Parathyroid adenoma (tissue), 2 donors: ENCODE results near the gene BMPR1B.

Source experiments
- H2AFZ ChIP-seq: fragments of 300-600 bp; sonication (generic); one replicate; pipeline ENCODE4 v1.7.0; 2017; ENCODE audit warnings: antibody characterized with exemption, mild to moderate bottlenecking
- H3K27ac ChIP-seq: fragments of 300-600 bp; sonication (generic); one replicate; pipeline ENCODE4 v1.7.0; 2017
- H3K27me3 ChIP-seq: fragments of 300-600 bp; sonication (generic); one replicate; pipeline ENCODE4 v1.7.0; 2017; ENCODE audit warnings: low read length; ENCODE audit not compliant: control insufficient read depth, insufficient read depth
- H3K36me3 ChIP-seq: fragments of 300-600 bp; sonication (generic); one replicate; pipeline ENCODE4 v1.7.0; 2017; ENCODE audit warnings: low read length; ENCODE audit not compliant: control insufficient read depth, insufficient read depth
- H3K4me1 ChIP-seq: fragments of 300-600 bp; sonication (generic); one replicate; pipeline ENCODE4 v1.7.0; 2017; ENCODE audit warnings: control low read depth
- H3K4me2 ChIP-seq: fragments of 300-600 bp; sonication (generic); one replicate; pipeline ENCODE4 v1.7.0; 2017; ENCODE audit warnings: low read length
- H3K4me3 ChIP-seq: fragments of 300-600 bp; sonication (generic); one replicate; pipeline ENCODE4 v1.7.0; 2017; ENCODE audit warnings: low read depth, low read length
- H3K79me2 ChIP-seq: fragments of 300-600 bp; sonication (generic); one replicate; pipeline ENCODE4 v1.7.0; 2017; ENCODE audit warnings: control low read depth
- H3K9ac ChIP-seq: fragments of 300-600 bp; sonication (generic); one replicate; pipeline ENCODE4 v1.7.0; 2017; ENCODE audit warnings: mild to moderate bottlenecking
- H3K9me3 ChIP-seq: fragments of 300-600 bp; sonication (generic); one replicate; pipeline ENCODE4 v1.7.0; 2017; ENCODE audit warnings: low read length; ENCODE audit not compliant: control insufficient read depth
- CTCF ChIP-seq: fragments of 300-600 bp; sonication (generic); IDR thresholded peaks from one replicate; pipeline ENCODE4 v1.7.0; 2017; ENCODE audit warnings: antibody characterized with exemption, mild to moderate bottlenecking
- donor health status: primary hyperparathyroidism.

Gene BMPR1B

GRCh38 chr4:94934864-94935263 lies 177.1 kb downstream of the BMPR1B start:
- H2AFZ ChIP-seq = no peak overlapping the region
- H3K9ac ChIP-seq = no peak overlapping the region
- no peaks in the 10 kb centered on the region for H3K79me2 ChIP-seq
- no peaks in the 10 kb centered on the region for H3K27me3 ChIP-seq
- TF ChIP-seq CTCF = no peak
- H3K4me3 ChIP-seq = no peak overlapping the region
- H3K4me1 ChIP-seq = no peaks in the 10 kb centered on the region
- H3K9me3 ChIP-seq = no peaks in the 10 kb centered on the region
- H3K4me2 ChIP-seq = no peak overlapping the region
- H3K36me3 ChIP-seq = no peaks in the 10 kb centered on the region
- no peak overlapping the region for H3K27ac ChIP-seq

GRCh38 chr4:94936854-94937253 lies 179.1 kb downstream of the BMPR1B start:
- H3K36me3 ChIP-seq = no peaks in the 10 kb centered on the region
- H3K4me2 ChIP-seq = no peak overlapping the region
- no peak overlapping the region for H3K9ac ChIP-seq
- no peaks in the 10 kb centered on the region for H3K27me3 ChIP-seq
- H3K4me3 ChIP-seq = no peak overlapping the region
- H2AFZ ChIP-seq = no peak overlapping the region
- H3K4me1 ChIP-seq = no peaks in the 10 kb centered on the region
- no peaks in the 10 kb centered on the region for H3K79me2 ChIP-seq
- no peaks in the 10 kb centered on the region for H3K9me3 ChIP-seq
- TF ChIP-seq CTCF = no peak
- no peak overlapping the region for H3K27ac ChIP-seq

- no peak overlapping the region for H3K4me2 ChIP-seq
- H3K9ac ChIP-seq = no peak overlapping the region
- no peaks in the 10 kb centered on the region for H3K4me1 ChIP-seq
- H3K79me2 ChIP-seq = no peaks in the 10 kb centered on the region
- TF ChIP-seq CTCF = no peak
- H2AFZ ChIP-seq = no peak overlapping the region
- no peak overlapping the region for H3K27ac ChIP-seq
- no peaks in the 10 kb centered on the region for H3K27me3 ChIP-seq
- H3K9me3 ChIP-seq = no peaks in the 10 kb centered on the region
- H3K36me3 ChIP-seq = no peaks in the 10 kb centered on the region
- no peak overlapping the region for H3K4me3 ChIP-seq
Measured at GRCh38 chr4:94939791-94940519, 182.2 kb downstream of the BMPR1B start.

- H2AFZ ChIP-seq = no peak overlapping the region
- TF ChIP-seq CTCF = no peak
- no peak overlapping the region for H3K27ac ChIP-seq
- no peak overlapping the region for H3K4me3 ChIP-seq
- H3K27me3 ChIP-seq = no peaks in the 10 kb centered on the region
- H3K9ac ChIP-seq = no peak overlapping the region
- H3K4me1 ChIP-seq = no peaks in the 10 kb centered on the region
- H3K9me3 ChIP-seq = no peaks in the 10 kb centered on the region
- no peaks in the 10 kb centered on the region for H3K79me2 ChIP-seq
- no peak overlapping the region for H3K4me2 ChIP-seq
- H3K36me3 ChIP-seq = no peaks in the 10 kb centered on the region
Measured at GRCh38 chr4:94940520-94940908, 182.8 kb downstream of the BMPR1B start.

- H3K4me1 ChIP-seq = no peaks in the 10 kb centered on the region
- TF ChIP-seq CTCF = no peak
- H2AFZ ChIP-seq = no peak overlapping the region
- no peak overlapping the region for H3K4me2 ChIP-seq
- H3K36me3 ChIP-seq = no peaks in the 10 kb centered on the region
- no peaks in the 10 kb centered on the region for H3K9me3 ChIP-seq
- H3K9ac ChIP-seq = no peak overlapping the region
- no peaks in the 10 kb centered on the region for H3K79me2 ChIP-seq
- H3K4me3 ChIP-seq = no peak overlapping the region
- H3K27me3 ChIP-seq = no peaks in the 10 kb centered on the region
- no peak overlapping the region for H3K27ac ChIP-seq
Measured at GRCh38 chr4:94941706-94942105, 184.0 kb downstream of the BMPR1B start.
